SH-SY5Y (cell line): ENCODE results near the gene MYO1E.

Experiments used
- GATA2 ChIP-seq: IDR thresholded peaks from 2 replicates; pipeline ENCODE4 v1.6.1; 2011; ENCODE audit warnings: mild to moderate bottlenecking, low read depth, low read length
- GATA3 ChIP-seq: IDR thresholded peaks from 2 replicates; pipeline ENCODE4 v1.6.1; 2011; ENCODE audit warnings: low read depth, mild to moderate bottlenecking, low read length, moderate library complexity

DNA sequence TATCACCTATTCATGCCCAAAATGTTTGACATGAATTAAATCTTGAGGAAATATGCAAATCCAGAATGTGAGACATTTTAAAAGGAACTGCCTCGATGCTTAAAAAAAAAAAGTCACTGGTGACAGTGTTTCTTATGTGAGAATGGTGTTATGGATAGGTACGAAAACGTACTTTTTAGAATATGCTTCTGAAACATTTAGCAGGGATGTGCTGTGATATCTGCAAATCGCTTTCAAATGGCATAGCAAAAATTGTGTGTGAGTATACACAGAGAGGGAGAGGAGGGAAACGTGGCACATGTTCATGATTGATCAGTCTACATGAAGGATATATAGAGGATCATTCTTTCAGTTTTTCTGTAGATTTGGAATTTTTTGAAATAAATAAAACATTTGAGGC is 251.7 kb downstream of the MYO1E start:
- no peak for TF ChIP-seq GATA3
- no peak for TF ChIP-seq GATA2
